Gastrocnemius medialis (tissue), 4 donors: ENCODE data around the gene TTLL10.

Experiments used
- POLR2A ChIP-seq, 2 donors: fragments of 450-650 bp; IDR thresholded peaks; one replicate each; pipeline ENCODE4 v1.6.1; 2017; ENCODE audit warnings: antibody characterized with exemption in 2 of 2, mild to moderate bottlenecking in 2 of 2, moderate library complexity in 2 of 2
- TF ChIP-seq, protein P1 (sequence below), 5 experiments: fragments of 450-650 bp in 3 of 5; fragments of 200-600 bp in 2 of 5; sonication (generic) in 2 of 5; IDR thresholded peaks in 4 of 5; conservative IDR thresholded peaks in 1 of 5; 1 replicate in 4 of 5; 2 replicates in 1 of 5; pipeline ENCODE4 v1.5.1; 2016 to 2019; ENCODE audit warnings: antibody characterized with exemption in 5 of 5, mild to moderate bottlenecking in 3 of 5, moderate library complexity in 3 of 5

DNA sequence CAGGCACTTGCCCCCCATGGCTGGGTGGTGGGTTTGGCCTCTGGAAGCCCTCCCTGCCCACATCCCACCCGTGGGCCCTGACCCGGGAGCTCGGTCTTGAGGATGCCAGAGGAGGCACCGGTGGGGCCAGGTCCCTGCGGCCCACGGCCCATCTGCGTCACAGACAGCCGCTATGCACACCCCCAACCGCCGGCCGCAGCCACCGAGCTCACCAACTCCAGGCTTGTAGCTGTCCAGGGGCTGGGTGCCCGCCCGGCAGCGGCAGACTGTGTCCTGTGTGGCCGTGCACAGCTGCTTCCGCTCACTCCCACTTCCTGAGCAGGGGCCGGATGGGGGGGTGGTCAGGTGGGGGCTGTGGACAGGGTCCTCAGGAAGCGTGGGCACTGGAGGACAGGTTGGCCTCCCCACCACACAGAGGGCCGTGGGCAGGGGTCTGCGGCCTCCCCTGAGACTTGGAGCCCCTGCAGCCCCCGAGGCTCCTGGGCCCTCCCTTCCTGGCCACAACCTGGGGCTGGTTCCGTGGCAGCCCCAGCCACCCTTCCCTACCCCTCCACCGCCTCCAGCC lies 39.2 kb downstream of the TTLL10 start:
- no peak for TF ChIP-seq POLR2A (IDR thresholded peaks at IDR 0.05)
- TF ChIP-seq, protein P1, sequence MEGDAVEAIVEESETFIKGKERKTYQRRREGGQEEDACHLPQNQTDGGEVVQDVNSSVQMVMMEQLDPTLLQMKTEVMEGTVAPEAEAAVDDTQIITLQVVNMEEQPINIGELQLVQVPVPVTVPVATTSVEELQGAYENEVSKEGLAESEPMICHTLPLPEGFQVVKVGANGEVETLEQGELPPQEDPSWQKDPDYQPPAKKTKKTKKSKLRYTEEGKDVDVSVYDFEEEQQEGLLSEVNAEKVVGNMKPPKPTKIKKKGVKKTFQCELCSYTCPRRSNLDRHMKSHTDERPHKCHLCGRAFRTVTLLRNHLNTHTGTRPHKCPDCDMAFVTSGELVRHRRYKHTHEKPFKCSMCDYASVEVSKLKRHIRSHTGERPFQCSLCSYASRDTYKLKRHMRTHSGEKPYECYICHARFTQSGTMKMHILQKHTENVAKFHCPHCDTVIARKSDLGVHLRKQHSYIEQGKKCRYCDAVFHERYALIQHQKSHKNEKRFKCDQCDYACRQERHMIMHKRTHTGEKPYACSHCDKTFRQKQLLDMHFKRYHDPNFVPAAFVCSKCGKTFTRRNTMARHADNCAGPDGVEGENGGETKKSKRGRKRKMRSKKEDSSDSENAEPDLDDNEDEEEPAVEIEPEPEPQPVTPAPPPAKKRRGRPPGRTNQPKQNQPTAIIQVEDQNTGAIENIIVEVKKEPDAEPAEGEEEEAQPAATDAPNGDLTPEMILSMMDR (IDR thresholded peaks at IDR 0.05 in 4 of 5, conservative IDR thresholded peaks at IDR 0.05 in 1 of 5): no peak
